ENCODE measurements around the gene TRPM1.

GRCh38 chr15:31024330-31024729 lies 77.2 kb downstream of the TRPM1 start:
- TF ChIP-seq, protein P1, sequence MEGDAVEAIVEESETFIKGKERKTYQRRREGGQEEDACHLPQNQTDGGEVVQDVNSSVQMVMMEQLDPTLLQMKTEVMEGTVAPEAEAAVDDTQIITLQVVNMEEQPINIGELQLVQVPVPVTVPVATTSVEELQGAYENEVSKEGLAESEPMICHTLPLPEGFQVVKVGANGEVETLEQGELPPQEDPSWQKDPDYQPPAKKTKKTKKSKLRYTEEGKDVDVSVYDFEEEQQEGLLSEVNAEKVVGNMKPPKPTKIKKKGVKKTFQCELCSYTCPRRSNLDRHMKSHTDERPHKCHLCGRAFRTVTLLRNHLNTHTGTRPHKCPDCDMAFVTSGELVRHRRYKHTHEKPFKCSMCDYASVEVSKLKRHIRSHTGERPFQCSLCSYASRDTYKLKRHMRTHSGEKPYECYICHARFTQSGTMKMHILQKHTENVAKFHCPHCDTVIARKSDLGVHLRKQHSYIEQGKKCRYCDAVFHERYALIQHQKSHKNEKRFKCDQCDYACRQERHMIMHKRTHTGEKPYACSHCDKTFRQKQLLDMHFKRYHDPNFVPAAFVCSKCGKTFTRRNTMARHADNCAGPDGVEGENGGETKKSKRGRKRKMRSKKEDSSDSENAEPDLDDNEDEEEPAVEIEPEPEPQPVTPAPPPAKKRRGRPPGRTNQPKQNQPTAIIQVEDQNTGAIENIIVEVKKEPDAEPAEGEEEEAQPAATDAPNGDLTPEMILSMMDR (IDR thresholded peaks at IDR 0.05), result no peak
- TF ChIP-seq POLR2A (IDR thresholded peaks at IDR 0.05), result no peak

Measured in adrenal gland (tissue), 5 donors.